Stimulated activated CD4-positive, alpha-beta T cell treated with anti-CD3 and anti-CD28 coated beads, Interleukin-4, amount 100 ng/mL, for 24 hours (primary cell): ENCODE data around the gene PHF21B.

Experiments used
- DNase-seq: peaks from one replicate; pipeline ENCODE4 v3.0.0-alpha.2; 2020

Gene PHF21B

GRCh38 chr22:44837481-44837880 lies 172.3 kb downstream of the PHF21B start:
- no peak for DNase-seq

GRCh38 chr22:44834065-44834464 lies 175.7 kb downstream of the PHF21B start:
- DNase-seq, result no peak

- DNase-seq, result no peak
These were observed 177.9 kb downstream of the PHF21B start for GRCh38 chr22:44831885-44832284.
